Mesenchymal stem cell (in vitro differentiated cells and primary cell): ENCODE data around the gene TTC8.
A peak's percentile ranks its signal among the peaks of the same experiment; 100 is the strongest.

Source experiments
- DNase-seq: peaks from one replicate; pipeline ENCODE4 v3.0.0-alpha.2; 2013
- H2AFZ ChIP-seq: one replicate; pipeline ENCODE4 v1.6.1; 2013; ENCODE audit warnings: low read depth, mild to moderate bottlenecking, control low read depth, inconsistent platforms, low read length, moderate library complexity
- H2AK5ac ChIP-seq: 2 replicates; pipeline ENCODE4 v1.6.1; 2013; ENCODE audit warnings: low read length, moderate library complexity, mild to moderate bottlenecking, inconsistent platforms; ENCODE audit not compliant: severe bottlenecking
- H2BK120ac ChIP-seq: one replicate; pipeline ENCODE4 v1.6.1; 2013; ENCODE audit warnings: low read depth, mild to moderate bottlenecking, inconsistent platforms, low read length, moderate library complexity
- H2BK12ac ChIP-seq, 2 experiments: one replicate each; pipeline ENCODE4 v1.6.1; 2013; ENCODE audit warnings: inconsistent platforms in 2 of 2, low read length in 2 of 2, mild to moderate bottlenecking in 2 of 2, moderate library complexity in 2 of 2, control low read depth in 1 of 2
- H2BK15ac ChIP-seq: one replicate; pipeline ENCODE4 v1.6.1; 2013; ENCODE audit warnings: mild to moderate bottlenecking, low read depth, inconsistent platforms; ENCODE audit not compliant: poor library complexity, severe bottlenecking
- H2BK5ac ChIP-seq: 2 replicates; pipeline ENCODE4 v1.6.1; 2013; ENCODE audit warnings: low read depth, mild to moderate bottlenecking, low read length, control low read depth, inconsistent platforms; ENCODE audit not compliant: poor library complexity, severe bottlenecking
- H3K14ac ChIP-seq, 2 experiments: one replicate each; pipeline ENCODE4 v1.6.1; 2013; ENCODE audit warnings: inconsistent platforms in 2 of 2, low read length in 2 of 2, control low read depth in 1 of 2, mild to moderate bottlenecking in 1 of 2, moderate library complexity in 1 of 2
- H3K18ac ChIP-seq, 2 experiments: one replicate each; pipeline ENCODE4 v1.6.1; 2013; ENCODE audit warnings: inconsistent platforms in 2 of 2, low read length in 2 of 2, control low read depth in 1 of 2, low read depth in 1 of 2, mild to moderate bottlenecking in 1 of 2
- H3K23ac ChIP-seq, 2 experiments: one replicate each; pipeline ENCODE4 v1.6.1; 2013; ENCODE audit warnings: inconsistent platforms in 2 of 2, low read length in 2 of 2, mild to moderate bottlenecking in 2 of 2, moderate library complexity in 2 of 2, control low read depth in 1 of 2
- H3K27ac ChIP-seq: 2 replicates; pipeline ENCODE4 v1.5.1; 2013; ENCODE audit warnings: mild to moderate bottlenecking, moderate library complexity, low read length, control low read depth, inconsistent platforms; ENCODE audit not compliant: poor library complexity, severe bottlenecking
- H3K27me3 ChIP-seq, 2 experiments: 2 replicates each; pipeline versions ENCODE4 v1.6.1 to v1.7.0; 2013; ENCODE audit warnings: low read length in 2 of 2, mild to moderate bottlenecking in 2 of 2, moderate library complexity in 2 of 2, control low read depth in 1 of 2, inconsistent platforms in 1 of 2; ENCODE audit not compliant: control insufficient read depth in 1 of 2, insufficient read depth in 1 of 2
- H3K36me3 ChIP-seq, 2 experiments: 2 replicates each; pipeline versions ENCODE4 v1.6.1 to v1.7.0; 2013; ENCODE audit warnings: low read length in 2 of 2, control low read depth in 1 of 2, inconsistent platforms in 1 of 2, low read depth in 1 of 2, mild to moderate bottlenecking in 1 of 2; ENCODE audit not compliant: insufficient read depth in 2 of 2, control insufficient read depth in 1 of 2
- H3K4ac ChIP-seq, 2 experiments: one replicate each; pipeline ENCODE4 v1.6.1; 2013; ENCODE audit warnings: inconsistent platforms in 2 of 2, low read length in 2 of 2, mild to moderate bottlenecking in 2 of 2, moderate library complexity in 2 of 2, control low read depth in 1 of 2, low read depth in 1 of 2
- H3K4me1 ChIP-seq: 2 replicates; pipeline ENCODE4 v1.6.1; 2013; ENCODE audit warnings: low read depth, low read length, control low read depth; ENCODE audit not compliant: control insufficient read depth, insufficient read depth
- H3K4me2 ChIP-seq: 2 replicates; pipeline ENCODE4 v1.6.1; 2013; ENCODE audit warnings: low read length, mild to moderate bottlenecking, inconsistent platforms; ENCODE audit not compliant: poor library complexity, severe bottlenecking
- H3K4me3 ChIP-seq, 2 experiments: 2 replicates each; pipeline versions ENCODE4 v1.5.1 to v1.7.0; 2013; ENCODE audit warnings: low read length in 2 of 2, mild to moderate bottlenecking in 2 of 2, control low read depth in 1 of 2, low read depth in 1 of 2; ENCODE audit not compliant: insufficient read depth in 1 of 2
- H3K79me1 ChIP-seq: replicated peaks from 2 replicates; pipeline ENCODE4 v1.6.1; 2013; ENCODE audit warnings: mild to moderate bottlenecking, control low read depth, low read length, inconsistent platforms; ENCODE audit not compliant: poor library complexity, severe bottlenecking
- H3K9ac ChIP-seq: 2 replicates; pipeline ENCODE4 v1.7.0; 2013; ENCODE audit warnings: mild to moderate bottlenecking, low read length, moderate library complexity
- H3K9me3 ChIP-seq: 2 replicates; pipeline ENCODE4 v1.7.0; 2013; ENCODE audit warnings: mild to moderate bottlenecking, low read length; ENCODE audit not compliant: control insufficient read depth
- H4K8ac ChIP-seq: one replicate; pipeline ENCODE4 v1.6.1; 2013; ENCODE audit warnings: inconsistent platforms, mild to moderate bottlenecking, low read length, moderate library complexity
- H4K91ac ChIP-seq: one replicate; pipeline ENCODE4 v1.6.1; 2013; ENCODE audit warnings: mild to moderate bottlenecking, low read length, inconsistent platforms
- WGBS: methylation state at CpG from one replicate; pipeline ENCODE4 v1.1.7; 2013; ENCODE audit warnings: mixed read lengths; 5-methylcytosine and 5-hydroxymethylcytosine counted together

TTC8 gene

GRCh38 chr14:88864198-88864597 is 39.7 kb downstream of the TTC8 start:
- Histone ChIP-seq H3K27ac (no peak overlapping the region), H3K9me3 (peaks cover under 1% of the 10 kb centered on the region), H3K79me1 (peaks cover 2% of the 10 kb centered on the region), H3K9ac (no peak overlapping the region), H3K23ac (no peak overlapping the region), H3K4ac (no peak overlapping the region), H2AFZ (no peak overlapping the region), H3K27me3 (no peaks in the 10 kb centered on the region), H4K91ac (no peak overlapping the region), H2BK12ac (no peak overlapping the region), H2BK15ac (no peak overlapping the region), H3K36me3 (peaks cover 0 to 58% of the 10 kb centered on the region in 2 experiments), H3K4me1 (no peaks in the 10 kb centered on the region), H3K18ac (no peak overlapping the region), H2BK120ac (no peak overlapping the region), H3K14ac (no peak overlapping the region), H4K8ac (no peak overlapping the region), H2BK5ac (no peak overlapping the region), H3K4me3 (no peak overlapping the region), H3K4me2 (no peak overlapping the region), H2AK5ac (no peak overlapping the region)
- DNase-seq: peak; percentile 17
- WGBS: no CpG with 5 or more reads among the region's 1 CpG

- H2BK120ac ChIP-seq: no peak overlapping the region
- WGBS: 16% methylated on average over 2 of the region's 3 CpGs
- DNase-seq: peak; percentile 73
- no peak overlapping the region for H3K18ac ChIP-seq
- H2AFZ ChIP-seq: no peak overlapping the region
- H2BK12ac ChIP-seq: no peak overlapping the region
- no peaks in the 10 kb centered on the region for H3K4me1 ChIP-seq
- H2BK5ac ChIP-seq: no peak overlapping the region
- H3K9me3 ChIP-seq: no peaks in the 10 kb centered on the region
- no peak overlapping the region for H3K4ac ChIP-seq
- H3K36me3 ChIP-seq: peaks cover 3 to 63% of the 10 kb centered on the region in 2 experiments
- no peak overlapping the region for H4K91ac ChIP-seq
- no peak overlapping the region for H4K8ac ChIP-seq
- H3K27me3 ChIP-seq: no peaks in the 10 kb centered on the region
- no peak overlapping the region for H3K4me2 ChIP-seq
- peaks cover 2% of the 10 kb centered on the region for H3K79me1 ChIP-seq
- H2BK15ac ChIP-seq: no peak overlapping the region
- no peak overlapping the region for H3K14ac ChIP-seq
- H3K27ac ChIP-seq: no peak overlapping the region
- H3K9ac ChIP-seq: no peak overlapping the region
- no peak overlapping the region for H3K4me3 ChIP-seq
- H3K23ac ChIP-seq: no peak overlapping the region
- no peak overlapping the region for H2AK5ac ChIP-seq
Measured at GRCh38 chr14:88866305-88866704, 41.9 kb downstream of the TTC8 start.

- Histone ChIP-seq H2BK5ac (no peak overlapping the region), H2BK12ac (no peak overlapping the region), H4K8ac (no peak overlapping the region), H3K9me3 (no peaks in the 10 kb centered on the region), H3K36me3 (peaks cover 15 to 66% of the 10 kb centered on the region in 2 experiments), H2BK15ac (no peak overlapping the region), H4K91ac (no peak overlapping the region), H3K14ac (no peak overlapping the region), H3K27me3 (no peaks in the 10 kb centered on the region), H2AFZ (no peak overlapping the region), H3K4me2 (no peak overlapping the region), H3K23ac (no peak overlapping the region), H2BK120ac (no peak overlapping the region), H3K27ac (no peak overlapping the region), H3K4me3 (no peak overlapping the region), H3K4ac (no peak overlapping the region), H3K4me1 (no peaks in the 10 kb centered on the region), H3K9ac (no peak overlapping the region), H3K79me1 (peaks cover 2% of the 10 kb centered on the region), H3K18ac (no peak overlapping the region), H2AK5ac (no peak overlapping the region)
- no peak for DNase-seq
Measured at GRCh38 chr14:88868558-88869159, 44.2 kb downstream of the TTC8 start.

GRCh38 chr14:88870777-88871176 is 46.3 kb downstream of the TTC8 start:
- Histone ChIP-seq H3K36me3 (peaks cover 15 to 73% of the 10 kb centered on the region in 2 experiments), H3K4ac (no peak overlapping the region), H2AFZ (no peak overlapping the region), H3K27ac (no peak overlapping the region), H3K14ac (no peak overlapping the region), H3K4me1 (no peaks in the 10 kb centered on the region), H3K9ac (no peak overlapping the region), H2BK15ac (no peak overlapping the region), H3K4me2 (no peak overlapping the region), H3K18ac (no peak overlapping the region), H2AK5ac (no peak overlapping the region), H3K79me1 (peaks cover 2% of the 10 kb centered on the region), H2BK5ac (no peak overlapping the region), H3K23ac (no peak overlapping the region), H3K9me3 (no peaks in the 10 kb centered on the region), H3K4me3 (no peak overlapping the region), H4K8ac (no peak overlapping the region), H4K91ac (no peak overlapping the region), H2BK12ac (no peak overlapping the region), H2BK120ac (no peak overlapping the region), H3K27me3 (no peaks in the 10 kb centered on the region)
- DNase-seq: no peak
- 95% methylated on average over 7 of the region's 7 CpGs for WGBS
